Vagina (tissue), 2 donors: Measurements from ENCODE around the gene OR5B21. TPM values are rescaled to one million over a fixed set of nuclear protein-coding genes. Genes with fewer than 3 reads are reported as not detected.

Experiments used
- DNase-seq, 2 donors: peaks; one replicate each; pipeline ENCODE4 v3.0.0-alpha.2; 2017; ENCODE audit errors: extremely low spot score in 2 of 2
- H3K27ac ChIP-seq: fragments of 200-600 bp; sonication (generic); one replicate; pipeline ENCODE4 v1.5.1; 2019
- H3K27me3 ChIP-seq: fragments of 200-600 bp; sonication (generic); one replicate; pipeline ENCODE4 v1.5.1; 2019
- H3K36me3 ChIP-seq, 2 donors: fragments of 200-600 bp; sonication (generic); one replicate each; pipeline ENCODE4 v1.5.1; 2017 to 2019
- H3K4me1 ChIP-seq: fragments of 200-600 bp; sonication (generic); one replicate; pipeline ENCODE4 v1.5.1; 2019
- H3K4me3 ChIP-seq, 2 donors: fragments of 200-600 bp; sonication (generic); 1 replicate in 1 of 2; 2 replicates in 1 of 2; pipeline ENCODE4 v1.5.1; 2016 to 2019
- H3K9me3 ChIP-seq: fragments of 200-600 bp; sonication (generic); one replicate; pipeline ENCODE4 v1.5.1; 2019
- CTCF ChIP-seq, 3 experiments: fragments of 450-650 bp in 2 of 3; fragments of 200-600 bp in 1 of 3; sonication (generic) in 1 of 3; IDR thresholded peaks; one replicate each; pipeline ENCODE4 v1.5.1; 2017 to 2019; ENCODE audit warnings: antibody characterized with exemption in 3 of 3, mild to moderate bottlenecking in 2 of 3, moderate library complexity in 2 of 3
- POLR2A ChIP-seq, 2 donors: fragments of 450-650 bp; IDR thresholded peaks; one replicate each; pipeline ENCODE4 v1.6.1; 2017; ENCODE audit warnings: antibody characterized with exemption in 2 of 2, mild to moderate bottlenecking in 2 of 2, moderate library complexity in 2 of 2
- POLR2AphosphoS5 ChIP-seq, 2 donors: sonication (generic); formaldehyde crosslinking; IDR thresholded peaks; one replicate each; pipeline ENCODE4 v1.9.0; 2017; ENCODE audit warnings: antibody characterized with exemption in 2 of 2, mild to moderate bottlenecking in 2 of 2, low read depth in 1 of 2; ENCODE audit not compliant: insufficient read depth in 1 of 2
- intact Hi-C: fragments of 100-400 bp; cut with DNase I; formaldehyde crosslinking; loops from one replicate; pipeline ENCODE4 v1.15.1; 2023
- total RNA-seq: library from RNA; depleted of rRNA; stranded (reverse); fragments of >200 nt; gene quantifications from one replicate; pipeline ENCODE4 v1.2.3, GENCODE V29; 2016

The OR5B21 gene
- not detected for total RNA-seq

DNA sequence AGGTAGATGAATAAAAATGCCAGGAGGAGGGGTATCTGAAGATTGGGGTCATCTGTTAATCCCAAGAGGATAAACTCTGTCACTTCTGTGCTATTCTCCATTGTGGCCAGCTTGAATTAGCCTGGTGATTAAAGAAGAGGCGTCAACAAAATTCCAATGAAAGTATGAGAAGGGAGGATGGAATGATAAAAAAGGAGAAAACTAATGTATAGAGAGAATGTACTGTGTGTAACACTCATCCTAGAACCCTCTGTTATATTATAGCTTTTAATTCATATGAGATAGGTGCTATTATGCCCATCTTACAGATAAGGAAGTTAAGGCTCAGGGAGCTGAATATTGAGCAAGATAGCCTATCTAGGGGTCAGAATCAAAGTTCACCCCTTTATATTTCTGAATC, at the start of gene OR5B21:
TSS of gene OR5B21 (minus strand) at position 101 of the 400 bp plus-strand sequence. CDS start at position 101, 0 bp downstream.
- Histone ChIP-seq H3K9me3 (no peaks in the 10 kb centered on the region), H3K27me3 (no peaks in the 10 kb centered on the region), H3K4me1 (no peaks in the 10 kb centered on the region), H3K4me3 (no peak within 1 kb of the TSS), H3K27ac (no peak within 1 kb of the TSS), H3K36me3 (no peaks in the 10 kb centered on the region)
- no peak for DNase-seq
- intact Hi-C loops: no loop called here
- TF ChIP-seq CTCF (IDR thresholded peaks at IDR 0.05) (no peak), POLR2AphosphoS5 (IDR thresholded peaks at IDR 0.05; ENCODE audit: insufficient read depth in 1 of 2, low read depth in 1 of 2) (no peak), POLR2A (IDR thresholded peaks at IDR 0.05) (no peak)

GRCh38 chr11:58549644-58550043, 41.7 kb upstream of the OR5B21 start:
- no peak for DNase-seq
- Histone ChIP-seq H3K4me3 (no peak overlapping the region), H3K27me3 (no peaks in the 10 kb centered on the region), H3K9me3 (no peaks in the 10 kb centered on the region), H3K36me3 (peaks cover 8 to 57% of the 10 kb centered on the region in 2 donors), H3K27ac (no peak overlapping the region), H3K4me1 (no peaks in the 10 kb centered on the region)
- intact Hi-C loops: no loop called here
- no peak for TF ChIP-seq POLR2AphosphoS5 (IDR thresholded peaks at IDR 0.05; ENCODE audit: insufficient read depth in 1 of 2, low read depth in 1 of 2)
- TF ChIP-seq CTCF (IDR thresholded peaks at IDR 0.05): no peak
- TF ChIP-seq POLR2A (IDR thresholded peaks at IDR 0.05): no peak

GRCh38 chr11:58546841-58547240, 38.9 kb upstream of the OR5B21 start:
- no peak overlapping the region for H3K4me3 ChIP-seq
- H3K27ac ChIP-seq: no peak overlapping the region
- TF ChIP-seq POLR2AphosphoS5 (IDR thresholded peaks at IDR 0.05; ENCODE audit: insufficient read depth in 1 of 2, low read depth in 1 of 2) (no peak), POLR2A (IDR thresholded peaks at IDR 0.05) (no peak), CTCF (IDR thresholded peaks at IDR 0.05) (no peak)
- intact Hi-C loops: no loop called here
- H3K9me3 ChIP-seq: no peaks in the 10 kb centered on the region
- H3K4me1 ChIP-seq: no peaks in the 10 kb centered on the region
- H3K27me3 ChIP-seq: no peaks in the 10 kb centered on the region
- H3K36me3 ChIP-seq: peaks cover 8 to 51% of the 10 kb centered on the region in 2 donors
- no peak for DNase-seq

- H3K4me3 ChIP-seq: no peak overlapping the region
- H3K27ac ChIP-seq: no peak overlapping the region
- DNase-seq: no peak
- H3K36me3 ChIP-seq: peaks cover 0 to 18% of the 10 kb centered on the region in 2 donors
- no peaks in the 10 kb centered on the region for H3K27me3 ChIP-seq
- intact Hi-C loops: no loop called here
- TF ChIP-seq POLR2AphosphoS5 (IDR thresholded peaks at IDR 0.05; ENCODE audit: insufficient read depth in 1 of 2, low read depth in 1 of 2) (no peak), POLR2A (IDR thresholded peaks at IDR 0.05) (no peak), CTCF (IDR thresholded peaks at IDR 0.05) (no peak)
- no peaks in the 10 kb centered on the region for H3K4me1 ChIP-seq
- H3K9me3 ChIP-seq: no peaks in the 10 kb centered on the region
These were observed 24.0 kb upstream of the OR5B21 start for GRCh38 chr11:58531865-58532341.

DNA sequence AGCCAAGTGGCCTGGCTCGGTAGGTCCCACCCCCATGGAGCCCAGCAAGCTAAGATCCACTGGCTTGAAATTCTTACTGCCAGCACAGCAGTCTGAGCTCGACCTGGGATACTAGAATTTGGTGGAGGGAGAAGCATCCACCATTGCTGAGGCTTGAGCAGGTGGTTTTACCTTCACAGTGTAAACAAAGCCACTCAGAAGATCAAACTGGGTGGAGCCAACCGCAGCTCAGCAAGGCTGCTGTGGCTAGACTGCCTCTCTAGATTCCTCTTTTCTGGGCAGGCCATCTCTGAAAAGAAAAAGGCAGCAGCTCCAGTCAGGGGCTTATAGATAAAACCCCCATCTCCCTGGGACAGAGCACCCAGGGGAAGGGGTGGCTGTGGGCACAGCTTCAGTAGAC, 22.3 kb upstream of the OR5B21 start:
- Histone ChIP-seq H3K4me3 (no peak overlapping the region), H3K27ac (no peak overlapping the region), H3K27me3 (no peaks in the 10 kb centered on the region), H3K9me3 (no peaks in the 10 kb centered on the region), H3K36me3 (peaks cover 0 to 19% of the 10 kb centered on the region in 2 donors), H3K4me1 (no peaks in the 10 kb centered on the region)
- no peak for TF ChIP-seq POLR2AphosphoS5 (IDR thresholded peaks at IDR 0.05; ENCODE audit: insufficient read depth in 1 of 2, low read depth in 1 of 2)
- no peak for TF ChIP-seq CTCF (IDR thresholded peaks at IDR 0.05)
- TF ChIP-seq POLR2A (IDR thresholded peaks at IDR 0.05): no peak
- no peak for DNase-seq
- intact Hi-C loops: no loop called here
